Gastroesophageal sphincter (tissue), 4 donors: Measurements from ENCODE around the gene SPTB. TPM values are rescaled to one million over a fixed set of nuclear protein-coding genes. Genes with fewer than 3 reads are reported as not detected.

ENCODE experiments used
- ATAC-seq: fragments of 150-250 bp; one replicate; pipeline ENCODE4 v1.9.1; 2016; ENCODE audit warnings: mild to moderate bottlenecking, moderate library complexity
- H3K27ac ChIP-seq, 4 donors: fragments of 200-600 bp; sonication (generic) in 3 of 4; 1 replicate in 3 of 4; 2 replicates in 1 of 4; pipeline ENCODE4 v1.5.1; 2016 to 2019
- H3K27me3 ChIP-seq: fragments of 200-600 bp; sonication (generic); one replicate; pipeline ENCODE4 v1.5.1; 2019
- H3K36me3 ChIP-seq, 2 donors: fragments of 200-600 bp; sonication (generic); one replicate each; pipeline ENCODE4 v1.5.1; 2019; ENCODE audit warnings: control low read depth in 1 of 2
- H3K4me1 ChIP-seq, 3 donors: fragments of 200-600 bp; sonication (generic); 1 replicate in 2 of 3; 2 replicates in 1 of 3; pipeline ENCODE4 v1.5.1; 2016 to 2019; ENCODE audit warnings: control low read depth in 2 of 3
- H3K4me3 ChIP-seq, 2 donors: fragments of 200-600 bp; sonication (generic); one replicate each; pipeline ENCODE4 v1.5.1; 2019; ENCODE audit warnings: mild to moderate bottlenecking in 1 of 2, moderate library complexity in 1 of 2
- H3K9me3 ChIP-seq, 3 donors: fragments of 200-600 bp; sonication (generic); one replicate each; pipeline ENCODE4 v1.5.1; 2017 to 2019; ENCODE audit warnings: control low read depth in 2 of 3
- EP300 ChIP-seq: sonication (generic); formaldehyde crosslinking; IDR thresholded peaks from one replicate; pipeline ENCODE4 v1.6.1; 2017; ENCODE audit warnings: antibody characterized with exemption, mild to moderate bottlenecking
- POLR2A ChIP-seq, 2 donors: fragments of 450-650 bp; IDR thresholded peaks; one replicate each; pipeline ENCODE4 v1.6.1; 2017; ENCODE audit warnings: antibody characterized with exemption in 2 of 2, mild to moderate bottlenecking in 2 of 2, moderate library complexity in 1 of 2
- POLR2AphosphoS5 ChIP-seq: sonication (generic); formaldehyde crosslinking; IDR thresholded peaks from one replicate; pipeline ENCODE4 v1.6.1; 2017; ENCODE audit warnings: antibody characterized with exemption
- WGBS, 2 donors: methylation state at CpG; one replicate each; pipeline ENCODE4 v1.1.5; 2018; ENCODE audit warnings: low coverage in 1 of 2; 5-methylcytosine and 5-hydroxymethylcytosine counted together
- total RNA-seq, 4 donors: library from RNA; depleted of rRNA; stranded (reverse); fragments of >200 nt; gene quantifications; one replicate each; pipeline ENCODE4 v1.1.0, GENCODE V29; 2016
- TF ChIP-seq, protein P1 (sequence below), 4 experiments: fragments of 200-600 bp in 2 of 4; fragments of 450-650 bp in 2 of 4; sonication (generic) in 1 of 4; IDR thresholded peaks; one replicate each; pipeline ENCODE4 v1.5.1; 2017 to 2019; ENCODE audit warnings: antibody characterized with exemption in 4 of 4, mild to moderate bottlenecking in 2 of 4, moderate library complexity in 2 of 4

SPTB gene
- total RNA-seq, 4 donors from 2014 or later: 0.62 to 3.1 (median 1.0) TPM

DNA sequence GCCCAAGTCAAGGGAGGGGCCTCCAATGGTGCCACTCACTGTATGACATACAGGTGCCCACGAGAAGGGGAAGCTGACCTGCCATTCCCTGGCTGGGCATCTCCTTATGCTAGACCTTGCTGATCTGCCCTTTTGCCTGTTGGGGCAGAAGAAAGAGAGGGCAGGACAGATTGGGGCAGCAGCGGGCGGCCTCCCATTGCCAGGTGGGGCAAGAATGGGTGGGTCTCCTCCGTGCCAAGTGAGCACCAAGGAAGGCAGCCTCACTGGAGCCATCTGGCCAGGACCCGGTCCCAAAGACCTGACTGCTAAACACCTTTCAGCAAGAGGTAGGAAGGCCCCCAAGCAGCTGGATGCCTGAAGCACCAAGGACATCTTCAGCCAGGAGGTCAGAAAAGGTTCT, 125.0 kb downstream of the SPTB start:
- no peak for ATAC-seq
- Histone ChIP-seq H3K4me1 (peaks cover 0 to 26% (median 0%) of the 10 kb centered on the region in 3 donors), H3K4me3 (no peak overlapping the region), H3K27ac (no peak overlapping the region), H3K36me3 (peaks cover 0 to 1% of the 10 kb centered on the region in 2 donors), H3K9me3 (no peaks in the 10 kb centered on the region), H3K27me3 (peaks cover 7% of the 10 kb centered on the region)
- TF ChIP-seq, protein P1, sequence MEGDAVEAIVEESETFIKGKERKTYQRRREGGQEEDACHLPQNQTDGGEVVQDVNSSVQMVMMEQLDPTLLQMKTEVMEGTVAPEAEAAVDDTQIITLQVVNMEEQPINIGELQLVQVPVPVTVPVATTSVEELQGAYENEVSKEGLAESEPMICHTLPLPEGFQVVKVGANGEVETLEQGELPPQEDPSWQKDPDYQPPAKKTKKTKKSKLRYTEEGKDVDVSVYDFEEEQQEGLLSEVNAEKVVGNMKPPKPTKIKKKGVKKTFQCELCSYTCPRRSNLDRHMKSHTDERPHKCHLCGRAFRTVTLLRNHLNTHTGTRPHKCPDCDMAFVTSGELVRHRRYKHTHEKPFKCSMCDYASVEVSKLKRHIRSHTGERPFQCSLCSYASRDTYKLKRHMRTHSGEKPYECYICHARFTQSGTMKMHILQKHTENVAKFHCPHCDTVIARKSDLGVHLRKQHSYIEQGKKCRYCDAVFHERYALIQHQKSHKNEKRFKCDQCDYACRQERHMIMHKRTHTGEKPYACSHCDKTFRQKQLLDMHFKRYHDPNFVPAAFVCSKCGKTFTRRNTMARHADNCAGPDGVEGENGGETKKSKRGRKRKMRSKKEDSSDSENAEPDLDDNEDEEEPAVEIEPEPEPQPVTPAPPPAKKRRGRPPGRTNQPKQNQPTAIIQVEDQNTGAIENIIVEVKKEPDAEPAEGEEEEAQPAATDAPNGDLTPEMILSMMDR (IDR thresholded peaks at IDR 0.05): no peak
- TF ChIP-seq POLR2A (IDR thresholded peaks at IDR 0.05): no peak
- TF ChIP-seq POLR2AphosphoS5: no peak
- TF ChIP-seq EP300: no peak
- no CpG with 5 or more reads among the region's 5 CpGs for WGBS, 2 donors

DNA sequence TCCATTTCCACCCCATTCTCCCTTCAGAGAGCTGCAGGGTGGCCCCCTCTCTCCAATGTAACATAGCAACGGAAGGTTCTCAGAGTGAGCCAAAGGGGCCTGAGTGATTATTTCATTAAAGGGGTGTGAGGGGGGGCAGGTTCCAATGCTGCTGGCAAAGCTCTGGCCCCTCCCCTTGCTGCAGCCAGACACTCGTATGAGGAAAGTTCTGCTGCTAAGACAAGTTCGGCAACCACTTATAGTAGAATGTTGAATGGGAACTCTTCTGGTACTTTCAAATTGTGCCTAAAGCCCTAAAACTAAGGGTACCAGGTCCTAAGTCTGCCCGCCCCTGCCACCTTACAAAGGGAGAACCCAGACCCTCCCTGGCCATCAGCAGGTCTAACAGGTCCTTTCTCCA, 125.7 kb downstream of the SPTB start:
- Histone ChIP-seq H3K27ac (no peak overlapping the region), H3K36me3 (peaks cover 0 to 8% of the 10 kb centered on the region in 2 donors), H3K4me3 (no peak overlapping the region), H3K27me3 (peaks cover 7% of the 10 kb centered on the region), H3K4me1 (peaks cover 0 to 19% (median 0%) of the 10 kb centered on the region in 3 donors), H3K9me3 (no peaks in the 10 kb centered on the region)
- TF ChIP-seq EP300 (no peak), POLR2A (IDR thresholded peaks at IDR 0.05) (no peak), POLR2AphosphoS5 (no peak)
- TF ChIP-seq, protein P1 (IDR thresholded peaks at IDR 0.05): no peak
- no peak for ATAC-seq
- WGBS, 2 donors: 40 to 83% methylated on average over 1 of the region's 4 CpGs

DNA sequence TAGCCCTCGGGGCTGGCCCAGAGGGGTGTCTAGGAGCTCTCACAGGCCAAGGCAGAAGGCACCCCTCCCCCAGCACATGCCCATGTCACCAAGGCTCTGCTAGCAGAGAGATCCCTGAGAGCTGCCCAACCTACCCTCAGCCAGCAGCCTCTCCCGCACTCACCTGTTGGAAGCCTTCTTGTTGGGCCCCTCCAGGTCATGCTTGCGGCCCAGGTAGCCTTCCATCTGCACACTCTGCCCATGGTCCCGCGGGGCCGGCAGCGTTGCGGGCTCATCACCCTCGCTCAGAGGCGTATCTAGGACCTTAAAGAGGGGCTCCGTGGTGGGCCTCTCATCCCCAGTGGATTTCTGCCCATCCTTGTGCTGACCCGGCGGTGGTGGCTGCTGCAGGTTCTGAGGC, 126.3 kb downstream of the SPTB start:
- H3K27ac ChIP-seq: no peak overlapping the region
- 96 to 100% methylated on average over 3 to 7 of the region's 13 CpGs for WGBS, 2 donors
- ATAC-seq: no peak
- H3K4me1 ChIP-seq: peaks cover 0 to 13% (median 0%) of the 10 kb centered on the region in 3 donors
- peaks cover 0 to 13% of the 10 kb centered on the region in 2 donors for H3K36me3 ChIP-seq
- H3K4me3 ChIP-seq: no peak overlapping the region
- peaks cover 7% of the 10 kb centered on the region for H3K27me3 ChIP-seq
- no peaks in the 10 kb centered on the region for H3K9me3 ChIP-seq
- TF ChIP-seq POLR2A (IDR thresholded peaks at IDR 0.05) (no peak), POLR2AphosphoS5 (no peak), EP300 (no peak)
- TF ChIP-seq, protein P1 (IDR thresholded peaks at IDR 0.05): no peak

DNA sequence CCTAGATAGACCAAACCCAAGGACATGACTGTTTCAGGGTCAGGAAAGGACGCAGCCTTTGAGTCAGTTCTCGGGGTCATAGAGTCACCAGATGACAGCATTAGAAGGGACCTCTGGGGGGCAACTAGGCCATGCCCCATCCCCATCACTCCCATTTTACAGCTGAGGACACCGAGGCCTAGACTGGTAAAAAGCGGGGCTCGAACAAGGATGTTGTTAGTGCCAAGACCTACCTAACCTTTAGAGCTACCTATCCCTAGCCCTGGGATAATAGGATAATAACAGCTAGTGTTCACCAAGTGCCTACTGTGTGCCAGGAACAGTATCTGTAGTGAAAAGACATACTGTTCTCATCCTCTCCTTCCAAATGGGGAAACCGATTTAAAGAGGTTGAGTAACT, 126.8 kb downstream of the SPTB start:
- no peaks in the 10 kb centered on the region for H3K9me3 ChIP-seq
- TF ChIP-seq POLR2AphosphoS5 (no peak), POLR2A (IDR thresholded peaks at IDR 0.05) (no peak), EP300 (no peak)
- TF ChIP-seq, protein P1 (IDR thresholded peaks at IDR 0.05): no peak
- 97% methylated on average over 4 of the region's 6 CpGs; no CpG with 5 or more reads in 1 of the 2 donors for WGBS, 2 donors
- H3K36me3 ChIP-seq: peaks cover 0 to 18% of the 10 kb centered on the region in 2 donors
- H3K4me1 ChIP-seq: peaks cover 0 to 8% (median 0%) of the 10 kb centered on the region in 3 donors
- no peak for ATAC-seq
- peaks cover 7% of the 10 kb centered on the region for H3K27me3 ChIP-seq
- no peak overlapping the region for H3K4me3 ChIP-seq
- H3K27ac ChIP-seq: no peak overlapping the region

DNA sequence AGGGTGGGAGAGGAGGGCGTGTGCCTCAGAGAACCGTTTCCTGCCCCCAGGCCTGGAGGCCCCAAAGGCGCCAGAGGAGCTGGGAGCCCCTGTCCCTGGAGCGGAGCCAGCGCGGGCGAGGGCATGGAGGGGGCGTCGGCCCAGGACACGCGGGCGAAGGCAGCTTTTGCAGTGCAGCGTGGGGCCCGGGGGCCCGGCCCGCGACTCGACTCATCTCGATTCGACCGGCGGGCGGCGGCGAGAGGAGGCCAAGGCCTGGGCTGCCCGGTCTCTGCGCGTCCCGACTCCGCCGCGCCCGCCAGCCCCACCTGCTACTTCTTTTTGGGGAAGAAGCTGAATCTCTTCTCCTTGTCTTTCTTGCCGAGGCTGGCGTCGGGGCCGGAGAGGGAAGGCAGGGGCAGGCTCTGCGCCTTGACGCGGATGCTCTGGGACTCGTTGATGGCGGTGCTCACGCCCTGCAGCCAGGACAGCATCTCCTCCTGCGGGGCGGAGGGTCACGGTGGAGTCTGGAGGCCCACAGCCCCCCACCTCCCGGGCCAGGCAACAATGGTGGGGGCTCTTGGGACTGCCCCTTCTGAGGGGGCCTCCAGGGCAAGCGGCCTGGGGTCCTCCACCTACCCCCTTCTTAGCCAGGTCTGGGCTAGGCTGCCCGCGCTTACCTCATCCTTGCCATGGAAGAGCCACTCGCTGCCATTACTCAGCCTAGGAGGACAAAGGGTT, 130.6 kb downstream of the SPTB start:
- no CpG with 5 or more reads among the region's 51 CpGs for WGBS, 2 donors
- ATAC-seq: no peak
- H3K4me3 ChIP-seq: no peak overlapping the region
- H3K27ac ChIP-seq: no peak overlapping the region
- H3K9me3 ChIP-seq: no peaks in the 10 kb centered on the region
- peaks cover 4% of the 10 kb centered on the region for H3K27me3 ChIP-seq
- TF ChIP-seq POLR2AphosphoS5 (no peak), EP300 (no peak), POLR2A (IDR thresholded peaks at IDR 0.05) (no peak)
- TF ChIP-seq, protein P1 (IDR thresholded peaks at IDR 0.05): no peak
- peaks cover 0 to 48% of the 10 kb centered on the region in 2 donors for H3K36me3 ChIP-seq
- H3K4me1 ChIP-seq: peaks cover 0 to 23% (median 6%) of the 10 kb centered on the region in 3 donors
